K562 (cell line): ENCODE measurements around the gene CD300E.
"Not testable (repeated sequence)": the region's sequence is repeated elsewhere in the genome, so short reads cannot be mapped to it uniquely, and the experiment has no call there.

ENCODE experiments used
- ZBTB8A ChIP-seq: fragments of 450-650 bp; IDR thresholded peaks from 2 replicates; pipeline ENCODE4 v1.6.1; 2018; ENCODE audit warnings: mild to moderate bottlenecking, moderate library complexity; ENCODE audit not compliant: partially characterized antibody
- TF ChIP-seq, protein P1 (sequence below): sonication (generic); formaldehyde crosslinking; IDR thresholded peaks from 2 replicates; pipeline ENCODE4 v1.8.0; 2023; ENCODE audit warnings: missing genetic modification reagents, mild to moderate bottlenecking, borderline replicate concordance

DNA sequence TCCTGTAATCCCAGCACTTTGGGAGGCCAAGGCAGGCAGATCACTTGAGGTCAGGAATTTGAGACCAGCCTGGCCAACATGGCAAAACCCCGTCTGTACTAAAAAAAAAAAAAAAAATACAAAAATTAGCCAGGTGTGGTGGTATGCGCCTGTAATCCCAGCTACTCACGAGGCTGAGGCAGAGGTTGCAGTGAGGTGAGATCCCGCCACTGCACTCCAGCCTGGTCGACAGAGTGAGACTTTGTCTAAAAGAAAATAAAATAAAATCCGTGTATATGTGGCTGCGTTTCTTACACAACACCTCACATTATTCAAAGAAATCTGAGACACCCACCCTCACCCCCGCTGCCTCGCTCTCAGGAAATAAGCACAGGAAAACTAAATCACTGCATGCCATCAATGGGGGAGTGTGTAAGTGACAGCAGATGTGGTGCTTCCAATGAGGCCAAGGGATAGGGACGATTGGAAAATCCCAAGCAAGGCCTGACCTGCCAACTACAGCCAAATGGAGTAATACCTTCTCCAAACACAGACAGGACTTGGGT lies 13.1 kb upstream of the CD300E start:
- not testable (repeated sequence) for TF ChIP-seq ZBTB8A
- TF ChIP-seq, protein P1, sequence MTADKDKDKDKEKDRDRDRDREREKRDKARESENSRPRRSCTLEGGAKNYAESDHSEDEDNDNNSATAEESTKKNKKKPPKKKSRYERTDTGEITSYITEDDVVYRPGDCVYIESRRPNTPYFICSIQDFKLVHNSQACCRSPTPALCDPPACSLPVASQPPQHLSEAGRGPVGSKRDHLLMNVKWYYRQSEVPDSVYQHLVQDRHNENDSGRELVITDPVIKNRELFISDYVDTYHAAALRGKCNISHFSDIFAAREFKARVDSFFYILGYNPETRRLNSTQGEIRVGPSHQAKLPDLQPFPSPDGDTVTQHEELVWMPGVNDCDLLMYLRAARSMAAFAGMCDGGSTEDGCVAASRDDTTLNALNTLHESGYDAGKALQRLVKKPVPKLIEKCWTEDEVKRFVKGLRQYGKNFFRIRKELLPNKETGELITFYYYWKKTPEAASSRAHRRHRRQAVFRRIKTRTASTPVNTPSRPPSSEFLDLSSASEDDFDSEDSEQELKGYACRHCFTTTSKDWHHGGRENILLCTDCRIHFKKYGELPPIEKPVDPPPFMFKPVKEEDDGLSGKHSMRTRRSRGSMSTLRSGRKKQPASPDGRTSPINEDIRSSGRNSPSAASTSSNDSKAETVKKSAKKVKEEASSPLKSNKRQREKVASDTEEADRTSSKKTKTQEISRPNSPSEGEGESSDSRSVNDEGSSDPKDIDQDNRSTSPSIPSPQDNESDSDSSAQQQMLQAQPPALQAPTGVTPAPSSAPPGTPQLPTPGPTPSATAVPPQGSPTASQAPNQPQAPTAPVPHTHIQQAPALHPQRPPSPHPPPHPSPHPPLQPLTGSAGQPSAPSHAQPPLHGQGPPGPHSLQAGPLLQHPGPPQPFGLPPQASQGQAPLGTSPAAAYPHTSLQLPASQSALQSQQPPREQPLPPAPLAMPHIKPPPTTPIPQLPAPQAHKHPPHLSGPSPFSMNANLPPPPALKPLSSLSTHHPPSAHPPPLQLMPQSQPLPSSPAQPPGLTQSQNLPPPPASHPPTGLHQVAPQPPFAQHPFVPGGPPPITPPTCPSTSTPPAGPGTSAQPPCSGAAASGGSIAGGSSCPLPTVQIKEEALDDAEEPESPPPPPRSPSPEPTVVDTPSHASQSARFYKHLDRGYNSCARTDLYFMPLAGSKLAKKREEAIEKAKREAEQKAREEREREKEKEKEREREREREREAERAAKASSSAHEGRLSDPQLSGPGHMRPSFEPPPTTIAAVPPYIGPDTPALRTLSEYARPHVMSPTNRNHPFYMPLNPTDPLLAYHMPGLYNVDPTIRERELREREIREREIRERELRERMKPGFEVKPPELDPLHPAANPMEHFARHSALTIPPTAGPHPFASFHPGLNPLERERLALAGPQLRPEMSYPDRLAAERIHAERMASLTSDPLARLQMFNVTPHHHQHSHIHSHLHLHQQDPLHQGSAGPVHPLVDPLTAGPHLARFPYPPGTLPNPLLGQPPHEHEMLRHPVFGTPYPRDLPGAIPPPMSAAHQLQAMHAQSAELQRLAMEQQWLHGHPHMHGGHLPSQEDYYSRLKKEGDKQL (CRISPR knock-in tag) = not testable (repeated sequence)
